ENCODE results near the gene PBX3.

The PBX3 gene

GRCh38 chr9:125982798-125983406, 235.7 kb downstream of the PBX3 start:
- H3K4me3 ChIP-seq (ENCODE audit: low read depth, low read length): no peak overlapping the region
- no peak overlapping the region for H3K4me2 ChIP-seq (ENCODE audit: low read length)
- no peak overlapping the region for H3K9ac ChIP-seq
- no peak overlapping the region for H2AFZ ChIP-seq
- no peaks in the 10 kb centered on the region for H3K36me3 ChIP-seq (ENCODE audit: control insufficient read depth, insufficient read depth, low read length)
- H3K79me2 ChIP-seq: no peaks in the 10 kb centered on the region
- no peaks in the 10 kb centered on the region for H3K27me3 ChIP-seq (ENCODE audit: control insufficient read depth, insufficient read depth, low read length)
- no peaks in the 10 kb centered on the region for H3K9me3 ChIP-seq (ENCODE audit: control insufficient read depth, low read length)
- no peak for TF ChIP-seq CTCF (IDR thresholded peaks at IDR 0.05)
- H3K27ac ChIP-seq: no peak overlapping the region
- H3K4me1 ChIP-seq: no peaks in the 10 kb centered on the region

GRCh38 chr9:125983681-125984080, 236.5 kb downstream of the PBX3 start:
- TF ChIP-seq CTCF (IDR thresholded peaks at IDR 0.05): no peak
- Histone ChIP-seq H3K4me3 (ENCODE audit: low read depth, low read length) (no peak overlapping the region), H3K4me1 (no peaks in the 10 kb centered on the region), H3K27ac (no peak overlapping the region), H3K4me2 (ENCODE audit: low read length) (no peak overlapping the region), H3K36me3 (ENCODE audit: control insufficient read depth, insufficient read depth, low read length) (no peaks in the 10 kb centered on the region), H3K9me3 (ENCODE audit: control insufficient read depth, low read length) (no peaks in the 10 kb centered on the region), H3K27me3 (ENCODE audit: control insufficient read depth, insufficient read depth, low read length) (no peaks in the 10 kb centered on the region), H3K9ac (no peak overlapping the region), H3K79me2 (no peaks in the 10 kb centered on the region), H2AFZ (no peak overlapping the region)

GRCh38 chr9:125984461-125984860, 237.3 kb downstream of the PBX3 start:
- no peaks in the 10 kb centered on the region for H3K27me3 ChIP-seq (ENCODE audit: control insufficient read depth, insufficient read depth, low read length)

GRCh38 chr9:125985142-125985997, 238.2 kb downstream of the PBX3 start:
- Histone ChIP-seq H2AFZ (no peak overlapping the region), H3K79me2 (no peaks in the 10 kb centered on the region)

More at GRCh38 chr9:125984461-125984860, 237.3 kb downstream of the PBX3 start:
- Histone ChIP-seq H3K79me2 (no peaks in the 10 kb centered on the region), H3K9me3 (ENCODE audit: control insufficient read depth, low read length) (no peaks in the 10 kb centered on the region), H3K27ac (no peak overlapping the region), H3K4me2 (ENCODE audit: low read length) (no peak overlapping the region), H2AFZ (no peak overlapping the region), H3K9ac (no peak overlapping the region), H3K4me3 (ENCODE audit: low read depth, low read length) (no peak overlapping the region), H3K4me1 (no peaks in the 10 kb centered on the region), H3K36me3 (ENCODE audit: control insufficient read depth, insufficient read depth, low read length) (no peaks in the 10 kb centered on the region)
- no peak for TF ChIP-seq CTCF (IDR thresholded peaks at IDR 0.05)

More at GRCh38 chr9:125985142-125985997, 238.2 kb downstream of the PBX3 start:
- Histone ChIP-seq H3K4me3 (ENCODE audit: low read depth, low read length) (no peak overlapping the region), H3K4me2 (ENCODE audit: low read length) (no peak overlapping the region), H3K4me1 (no peaks in the 10 kb centered on the region), H3K36me3 (ENCODE audit: control insufficient read depth, insufficient read depth, low read length) (no peaks in the 10 kb centered on the region), H3K27me3 (ENCODE audit: control insufficient read depth, insufficient read depth, low read length) (no peaks in the 10 kb centered on the region), H3K27ac (no peak overlapping the region), H3K9me3 (ENCODE audit: control insufficient read depth, low read length) (no peaks in the 10 kb centered on the region), H3K9ac (no peak overlapping the region)
- TF ChIP-seq CTCF (IDR thresholded peaks at IDR 0.05): no peak

Data from parathyroid adenoma (tissue), 2 donors.